Tibial nerve (tissue), 4 donors: ENCODE measurements around the gene SIGLEC15. TPM values are rescaled to one million over a fixed set of nuclear protein-coding genes. Genes with fewer than 3 reads are reported as not detected.
"Not testable (repeated sequence)": the region's sequence is repeated elsewhere in the genome, so short reads cannot be mapped to it uniquely, and the experiment has no call there.

Source experiments
- DNase-seq, 2 donors: peaks; one replicate each; pipeline ENCODE4 v3.0.0-alpha.2; 2019; ENCODE audit warnings: low spot score in 2 of 2
- H3K27ac ChIP-seq, 4 donors: fragments of 200-600 bp; sonication (generic) in 3 of 4; one replicate each; pipeline ENCODE4 v1.5.1; 2017 to 2019; ENCODE audit warnings: mild to moderate bottlenecking in 1 of 4
- H3K27me3 ChIP-seq, 2 donors: fragments of 200-600 bp; sonication (generic) in 1 of 2; one replicate each; pipeline versions ENCODE4 v1.5.1 to v1.6.0; 2017 to 2019
- H3K36me3 ChIP-seq, 3 donors: fragments of 200-600 bp; sonication (generic); one replicate each; pipeline ENCODE4 v1.5.1; 2018 to 2019
- H3K4me1 ChIP-seq, 4 donors: fragments of 200-600 bp; sonication (generic) in 3 of 4; one replicate each; pipeline ENCODE4 v1.5.1; 2017 to 2019
- H3K4me3 ChIP-seq, 4 donors: fragments of 200-600 bp; sonication (generic) in 3 of 4; one replicate each; pipeline ENCODE4 v1.5.1; 2017 to 2019; ENCODE audit warnings: mild to moderate bottlenecking in 1 of 4, moderate library complexity in 1 of 4
- H3K9me3 ChIP-seq, 4 donors: fragments of 200-600 bp; sonication (generic) in 3 of 4; one replicate each; pipeline ENCODE4 v1.5.1; 2017 to 2019
- CTCF ChIP-seq, 5 experiments: fragments of 200-600 bp in 3 of 5; fragments of 450-650 bp in 2 of 5; sonication (generic) in 3 of 5; IDR thresholded peaks; one replicate each; pipeline ENCODE4 v1.5.1; 2016 to 2019; ENCODE audit warnings: antibody characterized with exemption in 5 of 5, mild to moderate bottlenecking in 3 of 5, moderate library complexity in 2 of 5
- EP300 ChIP-seq, 2 donors: sonication (generic); formaldehyde crosslinking; IDR thresholded peaks; one replicate each; pipeline ENCODE4 v1.6.1; 2017; ENCODE audit warnings: antibody characterized with exemption in 2 of 2, mild to moderate bottlenecking in 1 of 2
- POLR2A ChIP-seq, 2 donors: fragments of 450-650 bp; IDR thresholded peaks; one replicate each; pipeline ENCODE4 v1.6.1; 2017; ENCODE audit warnings: antibody characterized with exemption in 2 of 2, mild to moderate bottlenecking in 2 of 2, moderate library complexity in 2 of 2
- WGBS, 2 donors: methylation state at CpG; one replicate each; pipeline ENCODE4 v1.1.5; 2018; 5-methylcytosine and 5-hydroxymethylcytosine counted together
- total RNA-seq, 4 donors: library from RNA; depleted of rRNA; stranded (reverse); fragments of >200 nt; gene quantifications; one replicate each; pipeline ENCODE4 v1.1.0, GENCODE V29; 2016

Gene SIGLEC15
- total RNA-seq, 4 donors from 2014 or later = 4.7 TPM; not detected in 3

DNA sequence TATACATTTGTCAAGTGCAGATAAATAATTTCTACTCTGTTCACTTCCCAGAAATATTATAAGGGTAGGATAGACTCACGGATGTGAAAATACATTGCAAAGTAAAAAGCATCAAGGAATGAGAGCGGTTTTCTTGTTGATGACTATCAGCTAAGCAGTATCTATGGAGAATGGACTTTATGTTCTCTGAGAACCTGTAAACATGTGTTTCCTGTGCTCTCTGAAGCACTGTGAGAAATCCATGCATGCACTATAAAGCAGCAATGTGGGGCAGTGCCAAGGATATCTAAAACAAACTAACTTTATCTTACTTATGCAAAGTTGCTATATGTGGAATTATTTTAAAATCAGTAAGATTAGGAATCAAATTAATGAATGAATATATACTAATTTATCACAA, 4.4 kb upstream of the SIGLEC15 start:
- WGBS, 2 donors = 90 to 93% methylated on average over 2 of the region's 2 CpGs
- Histone ChIP-seq H3K27me3 (no peaks in the 10 kb centered on the region), H3K4me1 (no peaks in the 10 kb centered on the region), H3K27ac (no peak overlapping the region), H3K9me3 (peaks cover 0 to 11% (median 0%) of the 10 kb centered on the region in 4 donors), H3K36me3 (no peaks in the 10 kb centered on the region), H3K4me3 (no peak overlapping the region)
- TF ChIP-seq POLR2A (IDR thresholded peaks at IDR 0.05) = no peak
- no peak for TF ChIP-seq CTCF (IDR thresholded peaks at IDR 0.05)
- TF ChIP-seq EP300 (IDR thresholded peaks at IDR 0.05) = no peak
- DNase-seq = no peak

DNA sequence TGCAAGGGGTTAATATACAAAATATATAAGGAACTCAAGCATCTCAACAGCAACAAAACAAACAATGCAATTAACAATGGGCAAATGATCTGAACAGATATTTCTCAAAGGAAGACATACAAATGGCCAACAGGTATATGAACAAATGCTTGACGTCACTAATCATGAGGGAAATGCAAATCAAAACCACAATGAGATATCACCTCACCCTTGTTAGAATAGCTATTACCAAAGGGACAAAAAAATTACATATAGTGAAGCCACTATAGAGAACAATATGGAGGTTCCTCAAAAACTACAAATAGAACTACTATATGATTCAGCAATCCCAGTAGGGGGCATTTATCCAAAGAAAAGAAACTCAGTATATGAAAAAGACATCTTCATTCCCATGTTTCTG, 3.8 kb upstream of the SIGLEC15 start:
- no peak for DNase-seq
- no peak overlapping the region for H3K4me3 ChIP-seq
- no peaks in the 10 kb centered on the region for H3K4me1 ChIP-seq
- peaks cover 0 to 7% (median 0%) of the 10 kb centered on the region in 4 donors for H3K9me3 ChIP-seq
- 68 to 78% methylated on average over 1 of the region's 1 CpG for WGBS, 2 donors
- TF ChIP-seq CTCF (IDR thresholded peaks at IDR 0.05) (no peak), EP300 (IDR thresholded peaks at IDR 0.05) (no peak), POLR2A (IDR thresholded peaks at IDR 0.05) (no peak)
- no peak overlapping the region for H3K27ac ChIP-seq
- no peaks in the 10 kb centered on the region for H3K27me3 ChIP-seq
- H3K36me3 ChIP-seq = no peaks in the 10 kb centered on the region

- TF ChIP-seq CTCF (IDR thresholded peaks at IDR 0.05) = no peak
- TF ChIP-seq EP300 (IDR thresholded peaks at IDR 0.05) = no peak
- no peak for TF ChIP-seq POLR2A (IDR thresholded peaks at IDR 0.05)
- no peak overlapping the region for H3K27ac ChIP-seq
- no peak overlapping the region for H3K4me3 ChIP-seq
- H3K9me3 ChIP-seq = no peaks in the 10 kb centered on the region
- H3K36me3 ChIP-seq = no peaks in the 10 kb centered on the region
- no peak for DNase-seq
- 66 to 79% methylated on average over 4 of the region's 4 CpGs for WGBS, 2 donors
- no peaks in the 10 kb centered on the region for H3K27me3 ChIP-seq
- peaks cover 0 to 24% (median 8%) of the 10 kb centered on the region in 4 donors for H3K4me1 ChIP-seq
Measured at GRCh38 chr18:45826084-45826483, 609 bp downstream of the SIGLEC15 start.

- WGBS, 2 donors = 86 to 89% methylated on average over 4 of the region's 4 CpGs
- H3K9me3 ChIP-seq, H3K27ac ChIP-seq, H3K4me3 ChIP-seq, H3K27me3 ChIP-seq, DNase-seq, H3K36me3 ChIP-seq: not testable (repeated sequence)
- H3K4me1 ChIP-seq = peaks cover 0 to 24% (median 8%) of the 10 kb centered on the region in 4 donors
Measured at GRCh38 chr18:45826716-45827115, 1.2 kb downstream of the SIGLEC15 start.

DNA sequence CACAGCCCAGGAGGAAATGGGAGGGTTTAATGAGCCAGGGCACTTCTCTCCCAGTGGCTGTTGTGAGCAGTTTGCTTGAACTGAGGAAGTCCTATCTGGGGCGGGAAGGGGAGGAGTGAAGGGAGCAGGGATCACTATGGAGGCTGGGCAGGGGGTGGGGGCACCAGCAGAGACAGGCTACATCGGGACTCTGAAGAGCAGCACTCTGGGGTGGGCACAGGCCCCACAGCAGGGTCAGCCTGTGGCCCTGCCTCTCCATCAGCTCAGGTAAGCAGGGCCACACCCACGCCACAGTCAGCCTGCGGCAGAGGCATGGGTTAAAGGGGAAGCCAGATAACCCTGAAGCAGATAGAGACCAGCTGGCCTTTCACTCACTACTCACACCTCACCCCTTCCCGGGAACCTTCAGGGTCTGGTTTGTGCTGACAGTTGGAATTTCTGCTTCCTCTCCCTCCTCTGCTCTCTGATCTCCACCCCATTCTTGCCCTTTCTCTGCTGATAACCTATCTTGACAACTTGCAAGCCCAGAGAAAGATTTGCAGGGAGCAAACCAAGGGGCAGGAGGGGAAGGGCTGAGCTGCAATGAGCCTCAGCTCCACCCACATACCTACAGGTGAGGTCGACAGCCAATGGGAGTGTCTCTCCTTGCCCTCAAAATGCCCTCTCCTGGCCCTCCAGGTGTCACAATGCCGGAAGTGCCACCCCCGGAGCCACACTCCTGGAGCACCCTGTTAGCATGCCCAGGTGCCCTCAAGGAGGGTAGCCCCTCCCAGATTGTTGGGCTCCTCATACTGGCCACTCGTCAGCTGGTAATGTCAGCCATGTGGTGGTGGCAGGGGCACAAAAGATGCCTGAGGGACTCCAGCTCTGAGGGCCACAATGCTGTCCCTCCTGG, 3.7 kb downstream of the SIGLEC15 start:
- H3K4me3 ChIP-seq = peak overlapping the region in 1 of 4 donors; percentile 23
- TF ChIP-seq POLR2A (IDR thresholded peaks at IDR 0.05) (no peak), EP300 (IDR thresholded peaks at IDR 0.05) (no peak), CTCF (IDR thresholded peaks at IDR 0.05) (no peak)
- no peak for DNase-seq

More for the DNA sequence above, 3.7 kb downstream of the SIGLEC15 start:
- H3K4me1 ChIP-seq = peaks cover 0 to 24% (median 8%) of the 10 kb centered on the region in 4 donors
- no peaks in the 10 kb centered on the region for H3K36me3 ChIP-seq
- no peaks in the 10 kb centered on the region for H3K9me3 ChIP-seq
- H3K27ac ChIP-seq = no peak overlapping the region
- 45 to 57% methylated on average over 7 to 9 of the region's 9 CpGs for WGBS, 2 donors
- H3K27me3 ChIP-seq = no peaks in the 10 kb centered on the region
